HUES64 (cell line): ENCODE results near the gene PHKB.
"Not testable (repeated sequence)": the region's sequence is repeated elsewhere in the genome, so short reads cannot be mapped to it uniquely, and the experiment has no call there.

Experiments
- H3K27ac ChIP-seq: 2 replicates; pipeline ENCODE4 v1.7.0; 2013; ENCODE audit warnings: low read depth, low read length, inconsistent platforms
- H3K27me3 ChIP-seq: 2 replicates; pipeline ENCODE4 v1.6.1; 2013; ENCODE audit warnings: mild to moderate bottlenecking, low read length; ENCODE audit not compliant: insufficient read depth
- H3K36me3 ChIP-seq: 2 replicates; pipeline ENCODE4 v1.6.1; 2013; ENCODE audit warnings: mild to moderate bottlenecking, low read length; ENCODE audit not compliant: insufficient read depth
- H3K4me1 ChIP-seq: 2 replicates; pipeline ENCODE4 v1.6.1; 2013; ENCODE audit warnings: mild to moderate bottlenecking, low read length, moderate library complexity; ENCODE audit not compliant: insufficient read depth
- H3K4me3 ChIP-seq: 2 replicates; pipeline ENCODE4 v1.5.1; 2013; ENCODE audit warnings: mild to moderate bottlenecking, low read length, moderate library complexity
- H3K9ac ChIP-seq: 2 replicates; pipeline ENCODE4 v1.6.1; 2013; ENCODE audit warnings: mild to moderate bottlenecking, low read depth, low read length
- H3K9me3 ChIP-seq: 2 replicates; pipeline ENCODE4 v1.6.1; 2013; ENCODE audit warnings: low read depth, low read length; ENCODE audit not compliant: insufficient read depth
- WGBS: fragments of 150-250, 120-280 bp; methylation state at CpG from one replicate; pipeline ENCODE4 v1.1.7; 2013; ENCODE audit warnings: missing lambda C conversion rate; 5-methylcytosine and 5-hydroxymethylcytosine counted together

The PHKB gene

GRCh38 chr16:47644166-47644565, 183.0 kb downstream of the PHKB start:
- Histone ChIP-seq H3K9me3 (no peaks in the 10 kb centered on the region), H3K36me3 (peaks cover 12% of the 10 kb centered on the region), H3K27me3 (no peaks in the 10 kb centered on the region), H3K9ac (no peak overlapping the region), H3K27ac (no peak overlapping the region), H3K4me3 (no peak overlapping the region), H3K4me1 (no peaks in the 10 kb centered on the region)
- WGBS = 93% methylated on average over 2 of the region's 2 CpGs

GRCh38 chr16:47644661-47645060, 183.5 kb downstream of the PHKB start:
- H3K27me3 ChIP-seq = no peaks in the 10 kb centered on the region
- no peak overlapping the region for H3K4me3 ChIP-seq
- peaks cover 15% of the 10 kb centered on the region for H3K36me3 ChIP-seq
- no peak overlapping the region for H3K9ac ChIP-seq
- H3K4me1 ChIP-seq = no peaks in the 10 kb centered on the region
- H3K9me3 ChIP-seq = no peaks in the 10 kb centered on the region
- H3K27ac ChIP-seq = no peak overlapping the region

- Histone ChIP-seq H3K4me3 (no peak overlapping the region), H3K9me3 (no peaks in the 10 kb centered on the region), H3K27ac (no peak overlapping the region), H3K27me3 (no peaks in the 10 kb centered on the region), H3K36me3 (peaks cover 15% of the 10 kb centered on the region), H3K4me1 (no peaks in the 10 kb centered on the region), H3K9ac (no peak overlapping the region)
- whole genome bisulfite sequencing = 97% methylated on average over 4 of the region's 4 CpGs
These were observed 185.8 kb downstream of the PHKB start for GRCh38 chr16:47646914-47647313.

DNA sequence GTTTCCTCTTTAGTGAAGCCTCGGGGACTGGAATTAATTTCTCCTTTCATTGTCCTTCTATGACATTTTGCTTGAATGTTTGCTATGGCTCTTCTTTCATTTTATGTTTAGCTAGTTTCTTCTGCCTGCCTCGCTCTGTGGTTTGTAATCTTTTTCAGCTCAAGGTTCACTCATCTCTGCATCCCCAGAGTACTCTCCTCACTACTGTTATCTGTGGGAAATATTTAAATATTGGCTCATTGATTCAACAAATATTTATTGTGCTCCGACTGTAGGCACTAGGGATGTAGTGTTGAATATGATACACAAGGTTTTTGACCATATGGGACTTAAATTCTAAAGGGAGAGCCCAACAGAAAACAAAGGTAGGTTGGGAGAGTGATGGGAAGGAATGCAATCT, 195.9 kb downstream of the PHKB start:
- Histone ChIP-seq H3K27ac (no peak overlapping the region), H3K9ac (no peak overlapping the region), H3K27me3 (no peaks in the 10 kb centered on the region), H3K9me3 (no peaks in the 10 kb centered on the region), H3K4me3 (no peak overlapping the region), H3K36me3 (peaks cover 12% of the 10 kb centered on the region), H3K4me1 (no peaks in the 10 kb centered on the region)
- 95% methylated on average over 3 of the region's 3 CpGs for WGBS

- Histone ChIP-seq H3K9me3 (no peaks in the 10 kb centered on the region), H3K27me3 (no peaks in the 10 kb centered on the region), H3K36me3 (peaks cover 15% of the 10 kb centered on the region), H3K4me1 (no peaks in the 10 kb centered on the region), H3K4me3 (no peak overlapping the region), H3K9ac (no peak overlapping the region), H3K27ac (no peak overlapping the region)
- 95% methylated on average over 1 of the region's 1 CpG for WGBS
These were observed 196.8 kb downstream of the PHKB start for GRCh38 chr16:47657977-47658376.

- H3K27ac ChIP-seq = no peak overlapping the region
- 90% methylated on average over 4 of the region's 4 CpGs for WGBS
- H3K4me3 ChIP-seq = no peak overlapping the region
- no peaks in the 10 kb centered on the region for H3K9me3 ChIP-seq
- no peak overlapping the region for H3K9ac ChIP-seq
- no peaks in the 10 kb centered on the region for H3K27me3 ChIP-seq
- no peaks in the 10 kb centered on the region for H3K4me1 ChIP-seq
- H3K36me3 ChIP-seq = peaks cover 15% of the 10 kb centered on the region
These were observed 199.4 kb downstream of the PHKB start for GRCh38 chr16:47660540-47660939.

DNA sequence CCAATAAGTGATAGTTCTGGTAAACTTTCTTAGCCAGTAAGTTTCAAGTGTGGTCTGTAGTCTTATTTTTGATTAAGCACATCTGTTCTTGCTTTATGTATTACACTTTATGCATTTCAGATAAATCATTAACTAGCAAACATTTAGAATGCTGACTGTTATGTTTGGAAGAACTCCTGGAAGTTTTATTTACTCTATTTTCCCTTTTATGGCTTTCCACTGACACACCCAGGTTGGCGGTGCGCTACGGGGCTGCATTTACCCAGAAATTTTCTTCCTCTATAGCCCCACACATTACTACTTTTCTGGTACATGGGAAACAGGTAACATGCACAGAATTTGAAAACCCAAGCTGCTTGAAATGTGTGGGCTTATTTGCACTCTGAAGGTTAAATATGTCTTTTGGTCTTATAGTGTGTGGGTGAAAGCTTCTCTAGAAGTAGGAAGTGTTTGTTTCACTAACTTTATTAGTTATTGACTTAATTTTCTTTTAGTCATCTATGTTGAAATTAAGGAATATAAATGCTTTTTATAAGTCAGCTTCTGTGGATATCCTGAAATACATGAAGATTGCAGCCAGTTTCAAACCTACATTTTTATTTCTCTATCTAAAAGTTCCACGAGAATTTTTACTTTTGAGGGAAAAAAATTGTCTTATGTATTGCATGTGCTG, 203.7 kb downstream of the PHKB start:
- peaks cover 22% of the 10 kb centered on the region for H3K36me3 ChIP-seq
- no peaks in the 10 kb centered on the region for H3K9me3 ChIP-seq
- H3K9ac ChIP-seq = no peak overlapping the region
- no peak overlapping the region for H3K4me3 ChIP-seq
- H3K27me3 ChIP-seq = no peaks in the 10 kb centered on the region
- H3K4me1 ChIP-seq = no peaks in the 10 kb centered on the region
- 86% methylated on average over 3 of the region's 4 CpGs for WGBS
- H3K27ac ChIP-seq = no peak overlapping the region

DNA sequence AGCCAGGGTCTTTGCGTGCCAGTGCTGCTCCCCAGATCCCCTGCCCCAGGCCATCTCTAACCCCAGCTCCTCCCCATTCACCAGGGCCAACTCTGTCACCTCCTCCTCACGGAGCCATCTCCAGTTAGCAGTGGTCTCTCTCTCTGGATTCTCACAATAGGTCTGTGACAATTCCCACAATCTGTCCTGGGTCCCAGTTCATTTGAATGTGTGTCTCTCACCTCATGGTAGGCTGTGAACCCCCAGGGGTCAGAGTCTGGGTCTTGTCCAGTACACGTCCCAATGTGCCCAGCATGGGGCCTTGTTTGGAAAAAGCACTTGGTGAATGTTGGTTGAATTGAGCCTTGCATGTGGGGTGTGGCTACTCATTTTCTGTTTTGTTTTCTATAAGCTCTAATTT, 205.3 kb downstream of the PHKB start:
- H3K4me3 ChIP-seq = no peak overlapping the region
- no peaks in the 10 kb centered on the region for H3K9me3 ChIP-seq
- no peak overlapping the region for H3K9ac ChIP-seq
- WGBS = 89% methylated on average over 3 of the region's 3 CpGs
- H3K36me3 ChIP-seq = peaks cover 16% of the 10 kb centered on the region
- H3K27me3 ChIP-seq = no peaks in the 10 kb centered on the region
- no peak overlapping the region for H3K27ac ChIP-seq
- H3K4me1 ChIP-seq = no peaks in the 10 kb centered on the region

GRCh38 chr16:47667956-47668355, 206.8 kb downstream of the PHKB start:
- no peaks in the 10 kb centered on the region for H3K4me1 ChIP-seq
- no peak overlapping the region for H3K4me3 ChIP-seq
- WGBS = 95% methylated on average over 6 of the region's 6 CpGs
- H3K27ac ChIP-seq = no peak overlapping the region
- H3K9me3 ChIP-seq = no peaks in the 10 kb centered on the region
- H3K27me3 ChIP-seq = no peaks in the 10 kb centered on the region
- no peak overlapping the region for H3K9ac ChIP-seq
- H3K36me3 ChIP-seq = peaks cover 6% of the 10 kb centered on the region; the same call in 1 of the 2 replicates

DNA sequence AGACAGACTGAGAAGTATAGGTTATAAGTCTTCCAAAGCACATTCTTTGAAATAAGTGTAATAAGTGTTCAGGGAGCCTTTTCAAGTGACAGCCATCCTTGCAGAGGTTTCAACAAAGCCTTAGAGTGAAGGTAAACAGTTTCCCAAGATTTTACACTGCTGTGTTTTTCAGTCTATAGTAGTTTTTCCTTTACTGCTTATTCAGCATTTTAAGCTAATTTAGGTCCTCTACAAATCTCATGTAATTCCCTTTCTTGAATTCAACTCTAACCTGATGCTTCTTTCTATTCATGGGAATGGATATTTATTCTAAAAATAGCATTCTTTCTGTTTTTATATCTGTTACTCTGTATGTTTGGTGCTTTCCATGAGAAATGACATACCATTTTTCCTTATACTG, 211.3 kb downstream of the PHKB start:
- Histone ChIP-seq H3K27ac (no peak overlapping the region), H3K4me1 (no peaks in the 10 kb centered on the region), H3K9ac (no peak overlapping the region), H3K27me3 (no peaks in the 10 kb centered on the region), H3K9me3 (no peaks in the 10 kb centered on the region), H3K4me3 (no peak overlapping the region), H3K36me3 (peaks cover 18% of the 10 kb centered on the region)

- Histone ChIP-seq H3K27me3 (no peaks in the 10 kb centered on the region), H3K9ac (no peak overlapping the region), H3K27ac (no peak overlapping the region), H3K4me3 (no peak overlapping the region), H3K4me1 (no peaks in the 10 kb centered on the region), H3K36me3 (peaks cover 12% of the 10 kb centered on the region), H3K9me3 (no peaks in the 10 kb centered on the region)
- 95% methylated on average over 4 of the region's 4 CpGs for WGBS
These were observed 215.6 kb downstream of the PHKB start for GRCh38 chr16:47676635-47677177.

DNA sequence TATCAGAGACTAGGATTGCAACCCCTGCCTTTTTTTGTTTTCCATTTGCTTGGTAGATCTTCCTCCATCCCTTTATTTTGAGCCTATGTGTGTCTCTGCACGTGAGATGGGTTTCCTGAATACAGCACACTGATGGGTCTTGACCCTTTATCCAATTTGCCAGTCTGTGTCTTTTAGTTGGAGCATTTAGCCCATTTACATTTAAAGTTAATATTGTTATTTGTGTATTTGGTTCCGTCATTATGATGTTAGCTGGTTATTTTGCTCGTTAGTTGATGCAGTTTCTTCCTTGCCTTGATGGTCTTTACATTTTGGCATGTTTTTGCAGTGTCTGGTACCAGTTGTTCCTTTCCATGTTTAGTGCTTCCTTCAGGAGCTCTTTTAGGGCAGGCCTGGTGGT, 220.4 kb downstream of the PHKB start:
- not testable (repeated sequence) for H3K4me1 ChIP-seq, H3K27ac ChIP-seq, H3K9ac ChIP-seq, H3K27me3 ChIP-seq, H3K4me3 ChIP-seq
- Histone ChIP-seq H3K9me3 (peaks cover 14% of the 10 kb centered on the region), H3K36me3 (peaks cover 16% of the 10 kb centered on the region)
- 93% methylated on average over 2 of the region's 3 CpGs for WGBS
